ENCODE measurements around the gene OR11H7.
"Not testable (repeated sequence)": the region's sequence is repeated elsewhere in the genome, so short reads cannot be mapped to it uniquely, and the experiment has no call there.

Gene OR11H7

GRCh38 chr14:20280265-20280664 lies 51.5 kb downstream of the OR11H7 start:
- DNase-seq = not testable (repeated sequence)
